Dedifferentiated amniotic fluid mesenchymal stem cell (primary cell): ENCODE results near the gene HACL1.

Experiments
- DNase-seq: peaks from one replicate; pipeline ENCODE4 v3.0.0-alpha.2; 2016; ENCODE audit errors: extremely low spot score

HACL1 gene

GRCh38 chr3:15601399-15602145 lies at the start of gene HACL1, which contains the start of gene BTD:
TSS of gene HACL1 (minus strand) at chr3:15601569. CDS start at chr3:15601463, 106 bp downstream.
TSS of gene BTD (plus strand) at chr3:15601745. CDS start at chr3:15635440, 33,695 bp downstream.
- DNase-seq, result peak; percentile 99

DNA sequence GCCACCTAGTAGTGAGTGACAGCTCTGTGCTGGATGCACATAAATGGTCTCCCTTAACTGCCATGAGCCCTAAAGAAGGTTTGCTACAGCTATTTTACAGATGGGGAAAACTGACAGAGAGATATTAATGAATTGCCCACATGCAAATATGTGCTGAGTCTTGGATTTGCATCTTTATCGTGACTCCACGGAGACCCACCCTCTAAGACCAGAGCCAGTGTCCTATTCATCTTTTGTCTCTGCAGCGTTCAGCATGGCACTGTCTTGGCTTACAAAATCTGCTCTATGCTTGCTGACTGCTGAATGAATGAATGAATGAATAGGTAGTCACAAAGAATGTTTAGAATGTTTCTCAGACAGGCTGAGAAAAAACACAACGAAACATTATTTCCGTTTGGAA lies 48.5 kb upstream of the HACL1 start:
- no peak for DNase-seq

GRCh38 chr3:15649341-15649740 lies 48.0 kb upstream of the HACL1 start:
- no peak for DNase-seq

- peak; percentile 74 for DNase-seq
Observed at GRCh38 chr3:15647611-15648167, 46.3 kb upstream of the HACL1 start.

DNA sequence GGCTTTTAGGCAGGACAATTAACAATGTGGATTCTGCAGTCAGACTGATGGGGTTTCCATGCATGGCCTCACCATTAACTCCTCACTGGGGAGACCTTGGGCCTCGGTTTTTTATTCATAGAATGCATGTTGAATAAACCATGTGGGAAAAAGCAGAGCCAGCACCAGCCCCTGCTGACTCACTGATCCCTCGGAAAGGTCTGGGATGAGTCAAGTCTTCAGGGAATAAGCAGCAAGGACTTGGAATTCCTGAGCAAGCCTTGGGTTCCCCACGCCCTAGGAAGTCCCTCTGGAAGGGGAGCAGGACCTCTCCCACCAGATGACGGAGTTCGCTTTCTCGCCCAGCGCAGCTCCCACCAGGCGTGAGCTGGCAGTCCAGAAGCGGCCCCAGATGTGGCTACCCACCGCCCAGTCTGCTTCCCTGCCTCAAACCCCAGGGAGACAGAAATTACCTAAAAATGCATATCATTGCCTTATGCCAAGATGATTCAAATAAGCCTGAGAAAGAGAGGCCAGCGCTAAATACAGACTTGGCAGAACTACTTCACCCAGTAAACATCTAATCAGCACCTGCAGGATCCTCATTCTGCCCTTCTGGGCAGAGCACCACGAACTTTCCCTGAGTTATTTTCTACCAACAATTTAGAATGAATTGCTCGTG lies 45.6 kb upstream of the HACL1 start:
- peak; percentile 95 for DNase-seq

GRCh38 chr3:15645740-15646501 lies 44.6 kb upstream of the HACL1 start:
- DNase-seq, result peak; percentile 87

- no peak for DNase-seq
Observed at GRCh38 chr3:15645246-15645645, 43.9 kb upstream of the HACL1 start.

- no peak for DNase-seq
Observed at GRCh38 chr3:15638891-15639262, 37.5 kb upstream of the HACL1 start.

DNA sequence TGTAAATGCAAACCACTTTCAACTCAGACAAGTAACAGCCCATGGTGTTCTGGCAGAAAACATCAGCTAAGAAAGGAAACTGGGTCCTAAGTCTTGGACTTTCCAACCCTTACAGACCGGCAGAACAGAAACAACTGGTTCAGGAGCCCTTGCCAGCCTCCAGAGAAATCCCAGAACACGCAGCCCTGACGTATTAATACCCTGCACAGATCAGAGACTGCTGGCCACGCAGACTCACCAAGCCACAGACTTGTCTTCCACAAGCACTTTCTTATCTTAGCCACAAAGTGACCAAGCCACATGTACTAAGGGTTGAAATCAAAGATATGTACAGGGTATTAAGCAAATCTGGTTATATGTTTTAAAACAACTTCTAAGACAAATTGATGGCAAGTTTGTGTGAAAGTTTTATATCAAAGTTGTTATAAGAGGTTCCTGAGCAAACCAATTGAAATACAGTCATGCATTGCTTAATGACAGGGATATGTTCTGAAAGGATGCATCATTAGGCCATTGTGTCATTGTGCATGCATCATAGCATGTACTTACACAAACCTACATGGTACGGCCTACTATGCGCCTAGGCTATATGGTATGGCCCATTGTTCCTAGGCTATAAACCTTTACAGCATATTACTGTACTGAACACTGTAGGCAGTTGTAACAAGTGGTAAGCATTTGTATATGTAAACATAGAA lies 37.0 kb upstream of the HACL1 start:
- DNase-seq, result peak; percentile 38

DNA sequence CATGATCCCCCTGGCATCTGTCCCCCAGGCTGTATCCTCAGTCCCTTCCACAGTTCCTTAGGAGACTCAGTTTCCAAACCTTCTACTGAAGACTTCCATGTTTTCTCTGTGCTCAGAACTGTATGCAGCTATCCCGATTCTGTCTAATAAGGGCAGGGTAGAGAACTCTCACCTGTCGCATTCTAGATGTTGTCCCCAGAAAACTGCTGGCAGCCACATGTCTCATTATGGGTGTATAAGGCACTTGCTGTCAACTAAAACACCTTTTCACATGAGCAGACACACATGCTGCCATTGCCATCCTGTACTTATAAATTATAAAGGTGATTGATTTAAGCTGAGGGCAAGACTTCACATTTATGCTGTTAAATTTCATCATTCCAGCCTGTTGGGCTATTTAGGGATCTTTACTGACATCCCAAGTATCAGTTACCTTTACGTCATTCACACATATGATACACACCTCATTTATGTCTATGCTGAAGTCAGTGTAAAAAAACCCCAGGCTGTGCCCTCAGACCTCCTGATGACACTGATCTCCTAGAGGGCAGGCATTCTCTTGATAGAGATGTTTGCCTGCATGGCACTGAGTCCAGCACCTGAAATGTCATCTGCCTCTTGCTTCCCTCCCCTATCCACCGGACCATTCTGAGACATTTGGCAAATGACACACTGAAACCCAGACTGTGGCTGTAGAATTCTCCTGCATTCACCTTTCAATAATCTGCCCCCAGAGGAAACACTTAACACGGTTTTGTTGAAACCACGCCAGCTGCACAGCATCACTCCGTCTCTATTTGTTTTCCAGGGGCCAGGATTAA lies 36.0 kb upstream of the HACL1 start:
- no peak for DNase-seq

- peak; percentile 89 for DNase-seq
Observed at GRCh38 chr3:15636028-15636709, 34.8 kb upstream of the HACL1 start.

GRCh38 chr3:15635121-15635661 lies 33.8 kb upstream of the HACL1 start:
- no peak for DNase-seq

DNA sequence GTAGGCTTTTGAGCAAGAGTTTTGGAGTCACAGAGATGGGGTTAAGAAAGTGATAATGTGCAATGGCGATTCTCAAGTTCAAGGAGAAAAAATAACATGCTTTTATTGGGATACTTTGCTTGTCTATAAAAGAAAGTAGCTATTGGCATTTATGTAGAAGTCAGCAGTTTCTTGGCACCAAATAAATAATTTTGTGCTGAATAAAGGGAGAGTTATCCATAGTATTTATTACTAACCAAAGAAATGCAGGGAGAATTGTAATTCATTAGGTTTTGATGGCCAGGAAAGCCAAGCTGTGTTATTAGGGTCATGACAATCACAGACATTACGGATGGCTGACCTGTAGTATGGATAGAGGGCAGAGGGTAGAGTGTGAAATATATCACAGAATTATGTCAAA lies 33.3 kb upstream of the HACL1 start:
- DNase-seq, result no peak

- DNase-seq, result no peak
Observed at GRCh38 chr3:15633766-15634598, 32.6 kb upstream of the HACL1 start.

DNA sequence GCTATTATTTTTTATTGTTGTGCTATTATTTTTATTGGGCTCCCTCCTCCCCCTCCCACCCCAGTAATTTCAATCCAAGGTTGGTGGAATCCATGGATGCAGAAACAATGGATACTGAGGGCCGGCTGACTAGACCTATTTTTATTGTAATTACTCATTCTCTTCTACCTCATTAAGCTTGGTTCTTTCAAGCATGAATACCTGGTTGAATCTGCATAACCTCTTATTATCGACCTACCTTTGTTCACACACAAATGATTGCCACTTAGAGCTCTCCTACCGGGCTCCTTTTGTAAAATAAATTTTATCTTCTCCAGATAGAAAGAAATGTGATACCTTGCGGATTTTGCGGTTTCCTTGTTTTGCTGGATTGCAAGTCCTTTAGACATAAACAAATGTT lies 31.8 kb upstream of the HACL1 start:
- DNase-seq, result no peak

- no peak for DNase-seq
Observed at GRCh38 chr3:15632212-15632580, 30.8 kb upstream of the HACL1 start.

DNA sequence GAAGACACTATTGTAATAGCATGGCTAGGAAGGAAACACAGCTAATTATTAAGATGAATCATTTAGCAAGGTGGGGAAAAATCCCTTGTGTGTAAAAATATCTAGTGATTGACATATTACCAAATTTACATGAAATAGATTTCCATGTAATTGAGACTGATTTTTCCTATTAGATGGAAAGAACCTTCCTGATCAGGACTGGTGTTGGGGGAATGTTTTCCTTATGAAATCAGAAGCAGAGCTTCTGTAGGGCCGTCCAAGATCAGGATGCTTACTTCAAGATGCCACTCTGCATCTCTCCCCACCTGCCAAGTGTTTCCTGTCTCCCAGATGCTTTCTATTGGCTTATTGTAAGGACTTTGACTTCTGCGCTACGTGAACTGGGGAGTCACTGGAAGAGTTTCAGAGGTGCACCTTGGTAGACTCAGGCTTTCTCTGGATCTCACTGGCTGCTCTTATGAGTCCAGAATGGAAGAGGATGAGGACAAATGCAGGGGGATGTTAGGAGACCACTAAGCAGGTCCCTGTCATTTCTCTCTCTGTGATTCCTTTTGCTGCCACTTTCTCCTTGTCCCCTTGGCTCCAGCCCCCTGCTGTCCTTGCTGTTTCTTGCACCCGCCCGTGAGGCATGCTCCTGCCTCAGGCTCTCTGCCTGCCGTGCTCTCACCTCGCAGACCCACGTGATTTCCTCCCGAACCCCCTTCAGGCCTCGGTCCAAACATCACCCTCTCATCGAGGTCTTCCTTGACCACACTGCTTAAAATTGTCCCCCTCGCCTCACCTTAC lies 30.2 kb upstream of the HACL1 start:
- DNase-seq, result no peak

- peak; percentile 90 for DNase-seq
Observed at GRCh38 chr3:15630646-15631350, 29.4 kb upstream of the HACL1 start.
